Pancreas (tissue), 10 donors: ENCODE results near the gene STKLD1. TPM values are rescaled to one million over a fixed set of nuclear protein-coding genes. Genes with fewer than 3 reads are reported as not detected.
A peak's percentile ranks its signal among the peaks of the same experiment; 100 is the strongest.

Experiments used
- ATAC-seq, 4 donors: fragments of 200-7000 bp; cut with Tn5 transposase; one replicate each; pipeline versions ENCODE4 v1.8.0 to v1.9.1; 2020; ENCODE audit warnings: mild to moderate bottlenecking in 4 of 4, moderate library complexity in 4 of 4
- DNase-seq, 6 donors: peaks; one replicate each; pipeline ENCODE4 v3.0.0-alpha.2; 2020
- FAIRE-seq: peaks from 2 replicates; lab custom pipeline; 2012; peaks lifted over from hg19 to GRCh38; lab: Jason Lieb, UNC
- H3K27ac ChIP-seq, 4 donors: fragments of 200-600 bp; sonication (generic); 1 replicate in 3 of 4; 2 replicates in 1 of 4; pipeline versions ENCODE4 v1.5.0 to v1.8.0; 2020
- H3K27me3 ChIP-seq, 4 donors: fragments of 200-600 bp; one replicate each; pipeline ENCODE4 v1.8.0; 2021
- H3K36me3 ChIP-seq, 3 donors: fragments of 200-600 bp; sonication (generic) in 1 of 3; one replicate each; pipeline versions ENCODE4 v1.5.0 to v1.8.0; 2020 to 2021
- H3K4me1 ChIP-seq, 3 donors: fragments of 200-600 bp; one replicate each; pipeline ENCODE4 v1.8.0; 2021
- H3K4me3 ChIP-seq, 4 donors: fragments of 200-600 bp; sonication (generic) in 2 of 4; one replicate each; pipeline versions ENCODE4 v1.5.0 to v1.8.0; 2020 to 2021
- H3K9me3 ChIP-seq, 4 donors: fragments of 200-600 bp; one replicate each; pipeline ENCODE4 v1.8.0; 2021
- CTCF ChIP-seq, 4 donors: fragments of 200-600 bp; sonication (generic) in 3 of 4; IDR thresholded peaks; one replicate each; pipeline versions ENCODE4 v1.5.0 to v1.8.0; 2021; ENCODE audit warnings: antibody characterized with exemption in 4 of 4
- WGBS, 2 donors: extraction: QIAGEN DNeasy Blood & Tissue Kit; methylation state at CpG; one replicate each; pipeline ENCODE4 v1.1.7; 2013; 5-methylcytosine and 5-hydroxymethylcytosine counted together
- intact Hi-C, 3 donors: fragments of 100-400 bp; cut with DNase I; formaldehyde crosslinking; loops; one replicate each; pipeline versions ENCODE4 v1.11.1 to v1.14.2; 2022
- polyA plus RNA-seq, 2 donors: library from polyadenylated mRNA; stranded (reverse); fragments of 200-250 nt; gene quantifications; one replicate each; pipeline ENCODE4 v1.2.3, GENCODE V29; 2013
- total RNA-seq, 6 donors: library from RNA; stranded (reverse); fragmentation: NEBNext Ultra II Directional in 4 of 6; extraction: Animal tissue kit (Norgen Biotek cat#: 25700) in 4 of 6; gene quantifications; one replicate each; pipeline versions ENCODE4 v1.2.1 to v1.2.4, GENCODE V29; 2021 to 2023
- donor health status: healthy with polysubstance abuse.
- donor health status: DM: no; HTN: no; CAD: no; lungs with moderate emphysema.
- donor health status: DM: no; HTN: no; CAD: no.
- donor health status: control.
- donor health status: control.
- donor health status: Bipolar disorder and iron deficiency.
- donor health status: DM: yes; HTN: yes; CAD: no.
- donor health status: DM: no; HTN: no; CAD: no.
- donor health status: DM: no; HTN: no; CAD: no.
- donor health status: DM: yes; HTN: yes; CAD: no.

Gene STKLD1
- total and polyA plus RNA-seq, 8 donors, result 0.31 to 3.1 (median 0.76) TPM

GRCh38 chr9:133344071-133344470, 32.1 kb upstream of the STKLD1 start:
- no peak overlapping the region for H3K4me3 ChIP-seq
- ATAC-seq, result no peak
- 93 to 96% methylated on average over 19 of the region's 19 CpGs for WGBS, 2 donors
- intact Hi-C loops, result no loop called here
- DNase-seq, result peak in 2 of 6 donors; percentile 8 to 39
- TF ChIP-seq CTCF (IDR thresholded peaks at IDR 0.05), result no peak
- FAIRE-seq, result no peak
- no peaks in the 10 kb centered on the region for H3K27me3 ChIP-seq
- H3K36me3 ChIP-seq, result peaks cover 0 to 35% (median 9%) of the 10 kb centered on the region in 3 donors
- no peaks in the 10 kb centered on the region for H3K9me3 ChIP-seq
- no peak overlapping the region for H3K27ac ChIP-seq
- H3K4me1 ChIP-seq, result peaks cover under 1 to 6% (median 6%) of the 10 kb centered on the region in 3 donors

GRCh38 chr9:133344979-133345378, 31.2 kb upstream of the STKLD1 start:
- TF ChIP-seq CTCF (IDR thresholded peaks at IDR 0.05), result no peak
- intact Hi-C loops, result no loop called here
- H3K27ac ChIP-seq, result no peak overlapping the region
- H3K27me3 ChIP-seq, result no peaks in the 10 kb centered on the region
- H3K36me3 ChIP-seq, result peaks cover 2 to 44% (median 14%) of the 10 kb centered on the region in 3 donors
- WGBS, 2 donors, result 93 to 96% methylated on average over 12 of the region's 12 CpGs
- peaks cover 6 to 14% (median 8%) of the 10 kb centered on the region in 3 donors for H3K4me1 ChIP-seq
- no peaks in the 10 kb centered on the region for H3K9me3 ChIP-seq
- DNase-seq (peak in 2 of 6 donors; percentile 17 to 44), ATAC-seq (no peak), FAIRE-seq (no peak)
- H3K4me3 ChIP-seq, result no peak overlapping the region

GRCh38 chr9:133345596-133345995, 30.6 kb upstream of the STKLD1 start:
- Histone ChIP-seq H3K4me3 (no peak overlapping the region), H3K4me1 (peaks cover 6 to 15% (median 8%) of the 10 kb centered on the region in 3 donors), H3K27me3 (no peaks in the 10 kb centered on the region), H3K36me3 (peaks cover 6 to 47% (median 21%) of the 10 kb centered on the region in 3 donors), H3K27ac (no peak overlapping the region), H3K9me3 (no peaks in the 10 kb centered on the region)
- 83 to 86% methylated on average over 6 of the region's 6 CpGs for WGBS, 2 donors
- intact Hi-C loops, result no loop called here
- DNase-seq (peak in 2 of 6 donors; percentile 15 to 39), ATAC-seq (no peak), FAIRE-seq (no peak)
- no peak for TF ChIP-seq CTCF (IDR thresholded peaks at IDR 0.05)

GRCh38 chr9:133346021-133346785, 30.0 kb upstream of the STKLD1 start:
- Histone ChIP-seq H3K9me3 (no peaks in the 10 kb centered on the region), H3K4me3 (peak overlapping the region in 1 of 4 donors; percentile 98), H3K27me3 (no peaks in the 10 kb centered on the region), H3K4me1 (peaks cover 6 to 15% (median 8%) of the 10 kb centered on the region in 3 donors), H3K27ac (no peak overlapping the region), H3K36me3 (peaks cover 12 to 48% (median 26%) of the 10 kb centered on the region in 3 donors)
- TF ChIP-seq CTCF (IDR thresholded peaks at IDR 0.05), result no peak
- ATAC-seq (no peak), DNase-seq (peak in 2 of 6 donors; percentile 64 to 77), FAIRE-seq (no peak)
- intact Hi-C loops, result no loop called here
- 68 to 71% methylated on average over 15 of the region's 15 CpGs for WGBS, 2 donors
